GM23338 (cell line): ENCODE results near the gene KRT78. TPM values are rescaled to one million over a fixed set of nuclear protein-coding genes. Genes with fewer than 3 reads are reported as not detected.

Experiments
- ATAC-seq: fragments of 200-7000 bp; cut with Tn5 transposase; 3 replicates; pipeline ENCODE4 v1.9.1; 2020
- DNase-seq: peaks from one replicate; pipeline ENCODE4 v3.0.0-alpha.2; 2015; ENCODE audit warnings: low spot score
- H2AFZ ChIP-seq: fragments of 200-600 bp; sonication (generic); 2 replicates; pipeline ENCODE4 v1.8.0; 2016; ENCODE audit warnings: antibody characterized with exemption, mild to moderate bottlenecking, moderate library complexity
- H3F3A ChIP-seq: fragments of 200-600 bp; sonication (generic); replicated peaks from 2 replicates; pipeline ENCODE4 v1.8.0; 2017; ENCODE audit warnings: antibody characterized with exemption, mixed run types, low read depth
- H3K27ac ChIP-seq: fragments of 200-600 bp; sonication (generic); 2 replicates; pipeline ENCODE4 v1.6.1; 2016; ENCODE audit warnings: low read depth
- H3K27me3 ChIP-seq: fragments of 200-600 bp; sonication (generic); 2 replicates; pipeline ENCODE4 v1.8.0; 2016; ENCODE audit warnings: mild to moderate bottlenecking, mixed run types, moderate library complexity; ENCODE audit not compliant: insufficient read depth
- H3K36me3 ChIP-seq: fragments of 200-600 bp; sonication (generic); 2 replicates; pipeline ENCODE4 v1.8.0; 2016; ENCODE audit warnings: mild to moderate bottlenecking; ENCODE audit not compliant: insufficient read depth
- H3K4me1 ChIP-seq: fragments of 200-600 bp; sonication (generic); 2 replicates; pipeline ENCODE4 v1.8.0; 2016; ENCODE audit warnings: mild to moderate bottlenecking, moderate library complexity; ENCODE audit not compliant: insufficient read depth
- H3K4me2 ChIP-seq: fragments of 200-600 bp; sonication (generic); 2 replicates; pipeline ENCODE4 v1.7.1; 2017; ENCODE audit warnings: mixed run types
- H3K4me3 ChIP-seq: fragments of 200-600 bp; sonication (generic); 2 replicates; pipeline ENCODE4 v1.6.1; 2016; ENCODE audit warnings: mixed run types
- H3K79me2 ChIP-seq: fragments of 200-600 bp; sonication (generic); replicated peaks from 2 replicates; pipeline ENCODE4 v1.8.0; 2017; ENCODE audit warnings: mild to moderate bottlenecking; ENCODE audit not compliant: insufficient read depth
- H3K9me2 ChIP-seq: fragments of 200-600 bp; sonication (generic); 2 replicates; pipeline ENCODE4 v1.8.0; 2017; ENCODE audit not compliant: insufficient read depth
- H4K20me1 ChIP-seq: fragments of 200-600 bp; sonication (generic); replicated peaks from 2 replicates; pipeline ENCODE4 v1.8.0; 2017; ENCODE audit warnings: mild to moderate bottlenecking; ENCODE audit not compliant: insufficient read depth
- H3K27ac Mint-ChIP-seq: 2 replicates; pipeline ENCODE4 v1.8.0; 2020; ENCODE audit warnings: inconsistent platforms, mild to moderate bottlenecking, moderate library complexity, mixed read lengths
- H3K27me3 Mint-ChIP-seq: 3 replicates; pipeline ENCODE4 v1.8.0; 2022; ENCODE audit warnings: low read depth, mild to moderate bottlenecking, moderate library complexity, mixed read lengths, inconsistent platforms; ENCODE audit not compliant: insufficient read depth, poor library complexity
- H3K36me3 Mint-ChIP-seq: 3 replicates; pipeline ENCODE4 v1.8.0; 2021; ENCODE audit warnings: low read depth, mild to moderate bottlenecking, inconsistent platforms, moderate library complexity, mixed read lengths
- H3K4me1 Mint-ChIP-seq: 3 replicates; pipeline ENCODE4 v1.8.0; 2020; ENCODE audit warnings: mild to moderate bottlenecking, inconsistent platforms, mixed read lengths
- H3K4me3 Mint-ChIP-seq: 3 replicates; pipeline ENCODE4 v1.8.0; 2021; ENCODE audit warnings: moderate library complexity, mild to moderate bottlenecking, inconsistent platforms, mixed read lengths
- H3K9me3 Mint-ChIP-seq: 3 replicates; pipeline ENCODE4 v1.8.0; 2020; ENCODE audit warnings: moderate library complexity, mild to moderate bottlenecking, inconsistent platforms, mixed read lengths
- CREB1 ChIP-seq: fragments of 250-450 bp; sonication (Bioruptor Pico); IDR thresholded peaks from 2 replicates; pipeline ENCODE4 v1.5.0; 2020; ENCODE audit warnings: low read depth, mild to moderate bottlenecking, moderate library complexity
- CTCF ChIP-seq, 2 experiments: fragments of 200-600 bp in 1 of 2; sonication (generic) in 1 of 2; conservative IDR thresholded peaks; 2 replicates each; pipeline versions ENCODE4 v1.5.1 to v1.6.1; 2016 to 2017; ENCODE audit warnings: antibody characterized with exemption in 2 of 2, low read depth in 2 of 2, mild to moderate bottlenecking in 2 of 2, moderate library complexity in 1 of 2
- ETS1 ChIP-seq: IDR thresholded peaks from 2 replicates; pipeline ENCODE4 v1.6.1; 2016; ENCODE audit warnings: antibody characterized with exemption
- EZH2 ChIP-seq: fragments of 200-600 bp; sonication (generic); IDR thresholded peaks from one replicate; pipeline ENCODE4 v1.8.0; 2017; ENCODE audit warnings: antibody characterized with exemption, mild to moderate bottlenecking, low read depth; ENCODE audit not compliant: unreplicated experiment
- EZH2phosphoT487 ChIP-seq: fragments of 200-600 bp; sonication (generic); IDR thresholded peaks from one replicate; pipeline ENCODE4 v1.8.1; 2018; ENCODE audit warnings: antibody characterized with exemption; ENCODE audit not compliant: unreplicated experiment
- JUNB ChIP-seq: IDR thresholded peaks from one replicate; pipeline ENCODE4 v1.6.1; 2016; ENCODE audit warnings: antibody characterized with exemption; ENCODE audit not compliant: unreplicated experiment
- NANOG ChIP-seq: IDR thresholded peaks from 2 replicates; pipeline ENCODE4 v1.6.1; 2016; ENCODE audit warnings: antibody characterized with exemption, borderline replicate concordance
- POLR2AphosphoS5 ChIP-seq: IDR thresholded peaks from 2 replicates; pipeline ENCODE4 v1.6.1; 2016; ENCODE audit warnings: antibody characterized with exemption, low read depth
- REST ChIP-seq: IDR thresholded peaks from one replicate; pipeline ENCODE4 v1.6.1; 2018; ENCODE audit warnings: antibody characterized with exemption; ENCODE audit not compliant: unreplicated experiment
- STAT1 ChIP-seq: IDR thresholded peaks from one replicate; pipeline ENCODE4 v1.6.1; 2016; ENCODE audit warnings: antibody characterized with exemption; ENCODE audit not compliant: unreplicated experiment
- ZNF114 ChIP-seq: fragments of 250-450 bp; sonication (Bioruptor Pico); IDR thresholded peaks from 2 replicates; pipeline ENCODE4 v1.5.0; 2020; ENCODE audit warnings: mild to moderate bottlenecking, moderate library complexity
- ZNF331 ChIP-seq: fragments of 250-450 bp; sonication (Bioruptor Pico); IDR thresholded peaks from 2 replicates; pipeline ENCODE4 v1.5.0; 2020; ENCODE audit warnings: low read depth, mild to moderate bottlenecking, moderate library complexity
- ZNF462 ChIP-seq: fragments of 250-450 bp; sonication (Bioruptor Pico); IDR thresholded peaks from 2 replicates; pipeline ENCODE4 v1.5.0; 2020; ENCODE audit warnings: mild to moderate bottlenecking, moderate library complexity
- polyA plus RNA-seq: library from polyadenylated mRNA; unstranded; fragments of >200 nt; fragmentation: Nextera tagmentation; extraction: Ambion mirVana; gene quantifications from 2 replicates; pipeline ENCODE4 v1.2.1, GENCODE V29; 2016
- total RNA-seq: library from RNA; depleted of rRNA; stranded (reverse); fragments of >200 nt; shearing (Covaris generic); gene quantifications from 2 replicates; pipeline ENCODE4 v1.2.3, GENCODE V29; 2014

KRT78 gene
- total and polyA plus RNA-seq, 2 experiments from 2014 or later = not detected

GRCh38 chr12:52827499-52828090 is 21.2 kb downstream of the KRT78 start:
- Histone ChIP-seq H3K9me2 (peaks cover 13% of the 10 kb centered on the region; the same call in 1 of the 2 replicates), H3K4me1 (no peaks in the 10 kb centered on the region), H3K79me2 (no peaks in the 10 kb centered on the region), H4K20me1 (no peaks in the 10 kb centered on the region), H3K4me2 (no peak overlapping the region), H3K27ac (no peak overlapping the region), H2AFZ (no peak overlapping the region), H3K4me3 (no peak overlapping the region), H3F3A (no peaks in the 10 kb centered on the region), H3K36me3 (no peaks in the 10 kb centered on the region), H3K27me3 (no peaks in the 10 kb centered on the region)
- H3K27me3 Mint-ChIP-seq = peaks cover 2% of the 10 kb centered on the region
- H3K27ac Mint-ChIP-seq = no peak overlapping the region
- H3K9me3 Mint-ChIP-seq = no peaks in the 10 kb centered on the region; the same call in 1 of the 3 replicates
- TF ChIP-seq REST = no peak
- no peak for TF ChIP-seq ETS1
- no peak for TF ChIP-seq ZNF331 (CRISPR knock-in tag)
- TF ChIP-seq JUNB = no peak
- no peak for TF ChIP-seq CTCF (conservative IDR thresholded peaks at IDR 0.05; ENCODE audit: low read depth in 2 of 2)
- no peak for TF ChIP-seq STAT1
- no peak for TF ChIP-seq POLR2AphosphoS5
- no peak for TF ChIP-seq NANOG
- no peak for TF ChIP-seq EZH2phosphoT487
- TF ChIP-seq EZH2 = no peak
- TF ChIP-seq CREB1 (CRISPR knock-in tag) = no peak
- TF ChIP-seq ZNF114 = no peak
- no peak for TF ChIP-seq ZNF462 (CRISPR knock-in tag)
- ATAC-seq (no peak), DNase-seq (no peak)
- H3K36me3 Mint-ChIP-seq = no peaks in the 10 kb centered on the region
- no peak overlapping the region for H3K4me3 Mint-ChIP-seq
- H3K4me1 Mint-ChIP-seq = no peaks in the 10 kb centered on the region; the same call in 1 of the 3 replicates
